ENCODE data around the gene OFD1.

DNA sequence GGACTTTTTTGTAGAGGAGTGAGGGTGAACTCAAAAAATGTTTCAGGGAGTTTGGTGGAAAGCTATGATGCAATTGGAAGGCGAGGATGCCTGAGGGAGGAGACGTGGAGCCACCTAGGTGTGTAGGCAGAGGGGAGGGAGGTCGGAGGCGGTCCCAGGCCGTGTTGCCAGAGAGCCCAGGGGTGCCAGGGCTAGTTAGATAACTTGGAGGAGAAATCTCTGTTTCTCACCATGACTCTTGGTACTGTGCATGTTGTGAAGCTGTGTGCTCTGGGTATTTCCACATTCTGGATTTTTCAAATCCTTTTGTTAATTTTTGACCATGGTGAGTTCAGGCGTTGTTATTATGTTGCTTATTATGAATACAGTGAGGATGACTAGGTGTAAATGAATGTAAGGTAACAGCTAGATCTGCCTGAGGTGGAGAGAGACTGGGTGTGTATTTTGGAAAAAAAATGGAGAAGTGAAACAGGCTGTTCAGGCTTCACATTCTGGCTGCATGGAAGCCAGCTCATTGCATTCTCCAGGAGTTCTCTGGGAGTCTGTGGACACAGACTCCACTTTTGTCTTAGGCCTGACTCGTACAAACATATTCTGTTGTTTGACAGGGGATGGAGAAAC, 41.1 kb upstream of the OFD1 start:
- TF ChIP-seq CTCF (IDR thresholded peaks at IDR 0.05): no peak
- no peak for TF ChIP-seq POLR2A (IDR thresholded peaks at IDR 0.05)
- no peak for TF ChIP-seq EP300 (IDR thresholded peaks at IDR 0.05)
